HepG2 (cell line): ENCODE measurements around the gene NOP9. TPM values are rescaled to one million over a fixed set of nuclear protein-coding genes. Genes with fewer than 3 reads are reported as not detected.

Source experiments
- ATF7-NPFF ChIP-seq: sonication (generic); formaldehyde crosslinking; IDR thresholded peaks from 2 replicates; pipeline ENCODE4 v1.8.1; 2023; ENCODE audit warnings: mild to moderate bottlenecking, low read depth, missing genetic modification reagents, moderate library complexity
- FOSL1 ChIP-seq: sonication (generic); formaldehyde crosslinking; IDR thresholded peaks from 2 replicates; pipeline ENCODE4 v1.9.0; 2021; ENCODE audit warnings: missing genetic modification reagents, borderline replicate concordance
- FOXJ3 ChIP-seq: sonication (generic); formaldehyde crosslinking; IDR thresholded peaks from 2 replicates; pipeline ENCODE4 v1.4.0; 2020; ENCODE audit warnings: missing genetic modification reagents, mild to moderate bottlenecking, borderline replicate concordance
- KLF15 ChIP-seq: sonication (generic); formaldehyde crosslinking; IDR thresholded peaks from 2 replicates; pipeline ENCODE4 v1.8.1; 2023; ENCODE audit warnings: borderline replicate concordance, mild to moderate bottlenecking, inconsistent platforms, missing genetic modification reagents, mixed read lengths
- NKX3-1 ChIP-seq: sonication (generic); formaldehyde crosslinking; IDR thresholded peaks from 2 replicates; pipeline ENCODE4 v1.5.0; 2020; ENCODE audit warnings: missing genetic modification reagents
- PCBP2 ChIP-seq: fragments of 200-400 bp; formaldehyde crosslinking; optimal IDR thresholded peaks from 2 replicates; pipeline ENCODE3; 2018; ENCODE audit warnings: low read length, low read depth; ENCODE audit not compliant: poor library complexity, severe bottlenecking
- TP53 ChIP-seq: sonication (generic); formaldehyde crosslinking; conservative IDR thresholded peaks from 2 replicates; pipeline ENCODE4 v1.4.0; 2020; ENCODE audit warnings: missing genetic modification reagents
- ZKSCAN5 ChIP-seq: sonication (generic); formaldehyde crosslinking; IDR thresholded peaks from 2 replicates; pipeline ENCODE4 v1.5.1; 2020; ENCODE audit warnings: mild to moderate bottlenecking, missing genetic modification reagents
- ZNF614 ChIP-seq: IDR thresholded peaks from 2 replicates; pipeline ENCODE4 v1.6.1; 2018; ENCODE audit warnings: missing biosample characterization, missing genetic modification reagents, inconsistent platforms, borderline replicate concordance
- polyA plus RNA-seq, 8 experiments: library from polyadenylated mRNA; depleted of rRNA in 3 of 8; stranded (reverse) in 7 of 8; unstranded in 1 of 8; fragments of >200 nt; fragmentation: Illumina TruSeq in 4 of 8; extraction: Trizol in 4 of 8; gene quantifications; 2 replicates each; pipeline versions ENCODE4 v1.2.1 to v1.2.3, GENCODE V29; 2011 to 2016; ENCODE audit warnings: low read depth in 4 of 8, missing spikeins in 1 of 8, mixed read lengths in 1 of 8; ENCODE audit not compliant: insufficient read depth in 1 of 8
- total RNA-seq, 5 experiments: library from RNA; depleted of rRNA; stranded (reverse); fragments of >200 nt; fragmentation: Illumina TruSeq; extraction: Trizol; gene quantifications; 2 replicates each; pipeline ENCODE4 v1.2.3, GENCODE V29; 2016; ENCODE audit warnings: low read depth in 1 of 5
- TF ChIP-seq, protein P1 (sequence below): sonication (generic); formaldehyde crosslinking; IDR thresholded peaks from 2 replicates; pipeline ENCODE4 v1.4.0; 2020; ENCODE audit warnings: missing genetic modification reagents
- TF ChIP-seq, protein P2 (sequence below): sonication (generic); formaldehyde crosslinking; IDR thresholded peaks from 2 replicates; pipeline ENCODE4 v1.4.0; 2020; ENCODE audit warnings: low read depth, missing genetic modification reagents
- TF ChIP-seq, protein P3 (sequence below): sonication (generic); formaldehyde crosslinking; IDR thresholded peaks from 2 replicates; pipeline ENCODE4 v1.4.0; 2020; ENCODE audit warnings: missing genetic modification reagents
- TF ChIP-seq, protein P4 (sequence below): sonication (generic); formaldehyde crosslinking; conservative IDR thresholded peaks from 2 replicates; pipeline ENCODE4 v1.8.1; 2023; ENCODE audit warnings: missing genetic modification reagents
- TF ChIP-seq, protein P5 (sequence below): sonication (generic); formaldehyde crosslinking; IDR thresholded peaks from 2 replicates; pipeline ENCODE4 v1.9.0; 2022; ENCODE audit warnings: missing genetic modification reagents, mild to moderate bottlenecking, borderline replicate concordance

Gene NOP9
- total and polyA plus RNA-seq, 2 of the 13 experiments (the other 11 are each of a cell fraction or from before 2014, with no cell fraction given), result 24.5 to 61.6 TPM

DNA sequence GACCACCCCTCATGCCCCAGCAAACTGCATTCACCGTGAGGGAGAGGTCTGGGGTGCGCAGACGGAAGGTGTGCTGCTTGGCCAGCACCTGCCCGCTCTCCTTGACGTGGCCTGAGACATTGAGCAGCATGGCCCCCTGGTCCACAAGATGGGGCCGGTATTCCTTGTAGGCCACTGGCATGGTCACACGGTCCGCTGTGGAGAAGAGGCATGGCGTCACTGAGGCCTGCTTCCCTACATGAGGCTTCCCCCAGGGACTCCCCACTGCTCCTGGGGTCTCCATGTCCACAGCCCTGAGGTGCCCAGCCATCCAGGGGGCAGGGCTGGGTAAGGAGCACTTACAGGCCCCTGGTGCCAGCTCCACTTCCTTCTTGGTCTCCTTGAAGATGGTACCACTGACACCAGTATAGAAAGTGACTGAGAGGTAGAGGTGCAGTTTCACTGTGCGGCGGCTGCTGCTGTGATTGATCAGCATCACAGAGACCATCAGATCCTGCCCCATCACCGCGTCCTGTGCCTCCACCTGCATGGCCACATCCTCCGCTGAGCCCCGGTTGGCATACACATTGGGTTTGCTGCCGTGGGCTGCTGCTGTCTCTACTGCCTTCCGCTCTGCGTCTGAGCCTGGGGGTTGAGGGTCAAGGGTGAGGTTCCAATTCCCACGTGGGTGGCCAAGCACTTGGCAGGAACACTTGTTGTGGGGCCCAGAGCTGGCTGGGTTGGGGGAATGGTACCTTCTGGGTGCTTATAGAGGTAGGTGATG, 44.8 kb upstream of the NOP9 start (continued):
- TF ChIP-seq, protein P1, sequence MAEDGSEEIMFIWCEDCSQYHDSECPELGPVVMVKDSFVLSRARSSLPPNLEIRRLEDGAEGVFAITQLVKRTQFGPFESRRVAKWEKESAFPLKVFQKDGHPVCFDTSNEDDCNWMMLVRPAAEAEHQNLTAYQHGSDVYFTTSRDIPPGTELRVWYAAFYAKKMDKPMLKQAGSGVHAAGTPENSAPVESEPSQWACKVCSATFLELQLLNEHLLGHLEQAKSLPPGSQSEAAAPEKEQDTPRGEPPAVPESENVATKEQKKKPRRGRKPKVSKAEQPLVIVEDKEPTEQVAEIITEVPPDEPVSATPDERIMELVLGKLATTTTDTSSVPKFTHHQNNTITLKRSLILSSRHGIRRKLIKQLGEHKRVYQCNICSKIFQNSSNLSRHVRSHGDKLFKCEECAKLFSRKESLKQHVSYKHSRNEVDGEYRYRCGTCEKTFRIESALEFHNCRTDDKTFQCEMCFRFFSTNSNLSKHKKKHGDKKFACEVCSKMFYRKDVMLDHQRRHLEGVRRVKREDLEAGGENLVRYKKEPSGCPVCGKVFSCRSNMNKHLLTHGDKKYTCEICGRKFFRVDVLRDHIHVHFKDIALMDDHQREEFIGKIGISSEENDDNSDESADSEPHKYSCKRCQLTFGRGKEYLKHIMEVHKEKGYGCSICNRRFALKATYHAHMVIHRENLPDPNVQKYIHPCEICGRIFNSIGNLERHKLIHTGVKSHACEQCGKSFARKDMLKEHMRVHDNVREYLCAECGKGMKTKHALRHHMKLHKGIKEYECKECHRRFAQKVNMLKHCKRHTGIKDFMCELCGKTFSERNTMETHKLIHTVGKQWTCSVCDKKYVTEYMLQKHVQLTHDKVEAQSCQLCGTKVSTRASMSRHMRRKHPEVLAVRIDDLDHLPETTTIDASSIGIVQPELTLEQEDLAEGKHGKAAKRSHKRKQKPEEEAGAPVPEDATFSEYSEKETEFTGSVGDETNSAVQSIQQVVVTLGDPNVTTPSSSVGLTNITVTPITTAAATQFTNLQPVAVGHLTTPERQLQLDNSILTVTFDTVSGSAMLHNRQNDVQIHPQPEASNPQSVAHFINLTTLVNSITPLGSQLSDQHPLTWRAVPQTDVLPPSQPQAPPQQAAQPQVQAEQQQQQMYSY, result no peak
- TF ChIP-seq, protein P2, sequence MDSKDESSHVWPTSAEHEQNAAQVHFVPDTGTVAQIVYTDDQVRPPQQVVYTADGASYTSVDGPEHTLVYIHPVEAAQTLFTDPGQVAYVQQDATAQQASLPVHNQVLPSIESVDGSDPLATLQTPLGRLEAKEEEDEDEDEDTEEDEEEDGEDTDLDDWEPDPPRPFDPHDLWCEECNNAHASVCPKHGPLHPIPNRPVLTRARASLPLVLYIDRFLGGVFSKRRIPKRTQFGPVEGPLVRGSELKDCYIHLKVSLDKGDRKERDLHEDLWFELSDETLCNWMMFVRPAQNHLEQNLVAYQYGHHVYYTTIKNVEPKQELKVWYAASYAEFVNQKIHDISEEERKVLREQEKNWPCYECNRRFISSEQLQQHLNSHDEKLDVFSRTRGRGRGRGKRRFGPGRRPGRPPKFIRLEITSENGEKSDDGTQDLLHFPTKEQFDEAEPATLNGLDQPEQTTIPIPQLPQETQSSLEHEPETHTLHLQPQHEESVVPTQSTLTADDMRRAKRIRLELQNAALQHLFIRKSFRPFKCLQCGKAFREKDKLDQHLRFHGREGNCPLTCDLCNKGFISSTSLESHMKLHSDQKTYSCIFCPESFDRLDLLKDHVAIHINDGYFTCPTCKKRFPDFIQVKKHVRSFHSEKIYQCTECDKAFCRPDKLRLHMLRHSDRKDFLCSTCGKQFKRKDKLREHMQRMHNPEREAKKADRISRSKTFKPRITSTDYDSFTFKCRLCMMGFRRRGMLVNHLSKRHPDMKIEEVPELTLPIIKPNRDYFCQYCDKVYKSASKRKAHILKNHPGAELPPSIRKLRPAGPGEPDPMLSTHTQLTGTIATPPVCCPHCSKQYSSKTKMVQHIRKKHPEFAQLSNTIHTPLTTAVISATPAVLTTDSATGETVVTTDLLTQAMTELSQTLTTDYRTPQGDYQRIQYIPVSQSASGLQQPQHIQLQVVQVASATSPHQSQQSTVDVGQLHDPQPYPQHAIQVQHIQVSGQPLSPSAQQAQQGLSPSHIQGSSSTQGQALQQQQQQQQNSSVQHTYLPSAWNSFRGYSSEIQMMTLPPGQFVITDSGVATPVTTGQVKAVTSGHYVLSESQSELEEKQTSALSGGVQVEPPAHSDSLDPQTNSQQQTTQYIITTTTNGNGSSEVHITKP (CRISPR knock-in tag), result no peak
- no peak for TF ChIP-seq ZKSCAN5 (CRISPR knock-in tag)
- no peak for TF ChIP-seq ZNF614
- no peak for TF ChIP-seq PCBP2
- no peak for TF ChIP-seq NKX3-1 (CRISPR knock-in tag)
- TF ChIP-seq, protein P3, sequence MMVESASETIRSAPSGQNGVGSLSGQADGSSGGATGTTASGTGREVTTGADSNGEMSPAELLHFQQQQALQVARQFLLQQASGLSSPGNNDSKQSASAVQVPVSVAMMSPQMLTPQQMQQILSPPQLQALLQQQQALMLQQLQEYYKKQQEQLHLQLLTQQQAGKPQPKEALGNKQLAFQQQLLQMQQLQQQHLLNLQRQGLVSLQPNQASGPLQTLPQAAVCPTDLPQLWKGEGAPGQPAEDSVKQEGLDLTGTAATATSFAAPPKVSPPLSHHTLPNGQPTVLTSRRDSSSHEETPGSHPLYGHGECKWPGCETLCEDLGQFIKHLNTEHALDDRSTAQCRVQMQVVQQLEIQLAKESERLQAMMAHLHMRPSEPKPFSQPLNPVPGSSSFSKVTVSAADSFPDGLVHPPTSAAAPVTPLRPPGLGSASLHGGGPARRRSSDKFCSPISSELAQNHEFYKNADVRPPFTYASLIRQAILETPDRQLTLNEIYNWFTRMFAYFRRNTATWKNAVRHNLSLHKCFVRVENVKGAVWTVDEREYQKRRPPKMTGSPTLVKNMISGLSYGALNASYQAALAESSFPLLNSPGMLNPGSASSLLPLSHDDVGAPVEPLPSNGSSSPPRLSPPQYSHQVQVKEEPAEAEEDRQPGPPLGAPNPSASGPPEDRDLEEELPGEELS (CRISPR knock-in tag), result no peak
- TF ChIP-seq FOXJ3, result no peak
- TF ChIP-seq, protein P4, sequence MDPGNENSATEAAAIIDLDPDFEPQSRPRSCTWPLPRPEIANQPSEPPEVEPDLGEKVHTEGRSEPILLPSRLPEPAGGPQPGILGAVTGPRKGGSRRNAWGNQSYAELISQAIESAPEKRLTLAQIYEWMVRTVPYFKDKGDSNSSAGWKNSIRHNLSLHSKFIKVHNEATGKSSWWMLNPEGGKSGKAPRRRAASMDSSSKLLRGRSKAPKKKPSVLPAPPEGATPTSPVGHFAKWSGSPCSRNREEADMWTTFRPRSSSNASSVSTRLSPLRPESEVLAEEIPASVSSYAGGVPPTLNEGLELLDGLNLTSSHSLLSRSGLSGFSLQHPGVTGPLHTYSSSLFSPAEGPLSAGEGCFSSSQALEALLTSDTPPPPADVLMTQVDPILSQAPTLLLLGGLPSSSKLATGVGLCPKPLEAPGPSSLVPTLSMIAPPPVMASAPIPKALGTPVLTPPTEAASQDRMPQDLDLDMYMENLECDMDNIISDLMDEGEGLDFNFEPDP (CRISPR knock-in tag), result peak; percentile 58; the same call in 1 of the 2 replicates
- no peak for TF ChIP-seq KLF15 (CRISPR knock-in tag)
- TF ChIP-seq ATF7-NPFF, result no peak
- TF ChIP-seq FOSL1 (CRISPR knock-in tag), result no peak
- no peak for TF ChIP-seq TP53
- TF ChIP-seq, protein P5, sequence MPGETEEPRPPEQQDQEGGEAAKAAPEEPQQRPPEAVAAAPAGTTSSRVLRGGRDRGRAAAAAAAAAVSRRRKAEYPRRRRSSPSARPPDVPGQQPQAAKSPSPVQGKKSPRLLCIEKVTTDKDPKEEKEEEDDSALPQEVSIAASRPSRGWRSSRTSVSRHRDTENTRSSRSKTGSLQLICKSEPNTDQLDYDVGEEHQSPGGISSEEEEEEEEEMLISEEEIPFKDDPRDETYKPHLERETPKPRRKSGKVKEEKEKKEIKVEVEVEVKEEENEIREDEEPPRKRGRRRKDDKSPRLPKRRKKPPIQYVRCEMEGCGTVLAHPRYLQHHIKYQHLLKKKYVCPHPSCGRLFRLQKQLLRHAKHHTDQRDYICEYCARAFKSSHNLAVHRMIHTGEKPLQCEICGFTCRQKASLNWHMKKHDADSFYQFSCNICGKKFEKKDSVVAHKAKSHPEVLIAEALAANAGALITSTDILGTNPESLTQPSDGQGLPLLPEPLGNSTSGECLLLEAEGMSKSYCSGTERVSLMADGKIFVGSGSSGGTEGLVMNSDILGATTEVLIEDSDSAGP, result no peak
